ENCODE results near the gene MPP3. TPM values are rescaled to one million over a fixed set of nuclear protein-coding genes. Genes with fewer than 3 reads are reported as not detected.

Gene MPP3
- total and polyA plus RNA-seq, 2 of the 4 experiments (the other 2 are of a cell fraction) = 5.7 to 11.9 TPM

- peak overlapping the region; percentile 47; the same call in 1 of the 2 replicates for H4K91ac ChIP-seq (ENCODE audit: insufficient read depth, low read depth, low read length)
- peaks cover 3 to 9% of the 10 kb centered on the region in 2 experiments; a peak in 1 of 4 replicates for H3K79me1 ChIP-seq (ENCODE audit: low read depth in 1 of 2, low read length in 2 of 2)
- H4K8ac ChIP-seq (ENCODE audit: low read depth in 2 of 2, low read length in 2 of 2) = no peak overlapping the region; a peak in 1 of 4 replicates
- H3K23ac ChIP-seq (ENCODE audit: low read depth, low read length) = 0 out of 2 replicates have a peak overlapping the region, but pooled peaks have one; percentile 75
- in situ Hi-C loops (cut with MboI; ENCODE audit: low sequenced_read_pairs) = no loop called here
- ATAC-seq (ENCODE audit: low read depth) (no peak), DNase-seq (no peak)
- no peaks in the 10 kb centered on the region for H4K20me1 ChIP-seq (ENCODE audit: insufficient read depth, low read length)
- H3K27me3 ChIP-seq (ENCODE audit: control insufficient read depth, insufficient read depth, low read length) = no peaks in the 10 kb centered on the region
- H3K9me1 ChIP-seq (ENCODE audit: insufficient read depth, low read length) = peaks cover 11% of the 10 kb centered on the region; the same call in 1 of the 2 replicates
- CTCF ChIA-PET = no interaction called here
- H4K5ac ChIP-seq (ENCODE audit: low read depth, low read length) = no peak overlapping the region
- TF ChIP-seq MXI1 (IDR thresholded peaks at IDR 0.05; ENCODE audit: borderline replicate concordance, low read depth, low read length) = no peak
- TF ChIP-seq CTCF (conservative IDR thresholded peaks at IDR 0.05; ENCODE audit: low read depth, low read length) = no peak
- TF ChIP-seq, protein P1, sequence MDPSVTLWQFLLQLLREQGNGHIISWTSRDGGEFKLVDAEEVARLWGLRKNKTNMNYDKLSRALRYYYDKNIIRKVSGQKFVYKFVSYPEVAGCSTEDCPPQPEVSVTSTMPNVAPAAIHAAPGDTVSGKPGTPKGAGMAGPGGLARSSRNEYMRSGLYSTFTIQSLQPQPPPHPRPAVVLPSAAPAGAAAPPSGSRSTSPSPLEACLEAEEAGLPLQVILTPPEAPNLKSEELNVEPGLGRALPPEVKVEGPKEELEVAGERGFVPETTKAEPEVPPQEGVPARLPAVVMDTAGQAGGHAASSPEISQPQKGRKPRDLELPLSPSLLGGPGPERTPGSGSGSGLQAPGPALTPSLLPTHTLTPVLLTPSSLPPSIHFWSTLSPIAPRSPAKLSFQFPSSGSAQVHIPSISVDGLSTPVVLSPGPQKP (IDR thresholded peaks at IDR 0.05; ENCODE audit: borderline replicate concordance, low read depth, low read length) = no peak
- no peak for TF ChIP-seq FOS (IDR thresholded peaks at IDR 0.05; ENCODE audit: low read depth, low read length)
- no peak for TF ChIP-seq CHD1 (IDR thresholded peaks at IDR 0.05; ENCODE audit: low read depth, low read length)
- TF ChIP-seq RCOR1 (IDR thresholded peaks at IDR 0.05; ENCODE audit: insufficient replicate concordance, low read length) = no peak
- no peak for TF ChIP-seq POLR2A (IDR thresholded peaks at IDR 0.05; ENCODE audit: low read depth, low read length)
- dilution Hi-C loops (cut with HindIII; ENCODE audit: low sequenced_read_pairs, unreplicated experiment) = no loop called here
- H3K4me1 ChIP-seq (ENCODE audit: control insufficient read depth, insufficient read depth, low read length) = peaks cover 6% of the 10 kb centered on the region
- H2AFZ ChIP-seq (replicated peaks; ENCODE audit: low read length, poor library complexity) = no peak overlapping the region
- no peak overlapping the region; the same call in 1 of the 2 replicates for H3K4ac ChIP-seq (ENCODE audit: low read depth, low read length)
- H2AK5ac ChIP-seq (ENCODE audit: low read depth, low read length) = peak overlapping the region; percentile 77
- H2AK9ac ChIP-seq (replicated peaks; ENCODE audit: low read depth, low read length, poor library complexity) = no peak overlapping the region
- peaks cover 20% of the 10 kb centered on the region for H3K36me3 ChIP-seq (ENCODE audit: control insufficient read depth, insufficient read depth, low read length)
- intact Hi-C loops (cut with micrococcal nuclease) = no loop called here
- H3K9ac ChIP-seq (ENCODE audit: low read depth, low read length) = no peak overlapping the region
- POLR2A ChIA-PET (ENCODE audit: unreplicated experiment) = no interaction called here
- no TSS peak for BruUV-seq (replicated peaks)
- no peak overlapping the region for H3K4me3 ChIP-seq (ENCODE audit: insufficient read depth, low read depth, low read length)
- H3K14ac ChIP-seq (replicated peaks; ENCODE audit: low read depth, low read length) = no peak overlapping the region
- H3K27ac ChIP-seq (ENCODE audit: insufficient read depth, low read length) = no peak overlapping the region
- H3K18ac ChIP-seq (ENCODE audit: low read depth, low read length) = no peak overlapping the region
- WGBS, 2 experiments (ENCODE audit: extremely low coverage in 2 of 2, insufficient read length in 1 of 2) = no CpG with 5 or more reads among the region's 12 CpGs
- H2BK120ac ChIP-seq (ENCODE audit: low read depth, low read length) = peak overlapping the region; percentile 61; the same call in 1 of the 2 replicates
- H2BK20ac ChIP-seq (ENCODE audit: low read depth, low read length) = peak overlapping the region; percentile 5; the same call in 1 of the 2 replicates
- no peak overlapping the region for H3K4me2 ChIP-seq (ENCODE audit: low read depth, low read length)
- H2BK5ac ChIP-seq (ENCODE audit: low read depth, low read length, poor library complexity, severe bottlenecking) = no peak overlapping the region
- H3K9me3 ChIP-seq (ENCODE audit: control insufficient read depth, insufficient read depth, low read length) = no peaks in the 10 kb centered on the region
- no peak overlapping the region for H3K56ac ChIP-seq (ENCODE audit: extremely low read depth, insufficient read depth, low read length)
- no peak overlapping the region for H2BK15ac ChIP-seq (ENCODE audit: low read depth, low read length)
Observed at GRCh38 chr17:43814026-43814425, 18.9 kb downstream of the MPP3 start.
